Measurements from ENCODE around the gene RBAK.

DNA sequence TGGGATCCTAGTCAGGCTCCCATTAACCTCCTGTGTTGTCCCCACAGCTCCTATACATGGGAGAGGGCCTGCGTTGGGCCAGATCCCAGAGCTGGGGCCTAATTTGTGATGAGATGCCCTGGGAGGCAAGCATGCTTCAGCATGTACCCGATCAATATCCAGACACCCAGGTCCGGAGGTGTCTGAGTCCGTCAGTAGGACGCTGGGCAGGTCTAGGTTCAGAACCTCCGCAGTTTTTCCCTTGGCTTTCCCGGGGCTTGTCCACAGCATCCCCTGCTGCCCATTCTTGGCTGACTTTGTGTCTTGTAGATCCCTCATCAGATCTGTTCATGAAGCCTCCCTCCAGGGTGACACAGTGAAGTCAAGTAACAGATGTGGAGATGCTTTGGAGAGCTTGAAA is 32.7 kb upstream of the RBAK start:
- no peak for TF ChIP-seq EZH2 (IDR thresholded peaks at IDR 0.05)
- TF ChIP-seq, protein P1, sequence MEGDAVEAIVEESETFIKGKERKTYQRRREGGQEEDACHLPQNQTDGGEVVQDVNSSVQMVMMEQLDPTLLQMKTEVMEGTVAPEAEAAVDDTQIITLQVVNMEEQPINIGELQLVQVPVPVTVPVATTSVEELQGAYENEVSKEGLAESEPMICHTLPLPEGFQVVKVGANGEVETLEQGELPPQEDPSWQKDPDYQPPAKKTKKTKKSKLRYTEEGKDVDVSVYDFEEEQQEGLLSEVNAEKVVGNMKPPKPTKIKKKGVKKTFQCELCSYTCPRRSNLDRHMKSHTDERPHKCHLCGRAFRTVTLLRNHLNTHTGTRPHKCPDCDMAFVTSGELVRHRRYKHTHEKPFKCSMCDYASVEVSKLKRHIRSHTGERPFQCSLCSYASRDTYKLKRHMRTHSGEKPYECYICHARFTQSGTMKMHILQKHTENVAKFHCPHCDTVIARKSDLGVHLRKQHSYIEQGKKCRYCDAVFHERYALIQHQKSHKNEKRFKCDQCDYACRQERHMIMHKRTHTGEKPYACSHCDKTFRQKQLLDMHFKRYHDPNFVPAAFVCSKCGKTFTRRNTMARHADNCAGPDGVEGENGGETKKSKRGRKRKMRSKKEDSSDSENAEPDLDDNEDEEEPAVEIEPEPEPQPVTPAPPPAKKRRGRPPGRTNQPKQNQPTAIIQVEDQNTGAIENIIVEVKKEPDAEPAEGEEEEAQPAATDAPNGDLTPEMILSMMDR (IDR thresholded peaks at IDR 0.05), result no peak

Data from neural progenitor cell (in vitro differentiated cells).